Ectodermal cell (in vitro differentiated cells): ENCODE measurements around the gene FNBP1.
"Not testable (repeated sequence)": the region's sequence is repeated elsewhere in the genome, so short reads cannot be mapped to it uniquely, and the experiment has no call there.

Experiments
- H3K27ac ChIP-seq: 2 replicates; pipeline ENCODE4 v1.7.0; 2013; ENCODE audit warnings: mild to moderate bottlenecking, low read depth, low read length; ENCODE audit not compliant: insufficient read depth, poor library complexity, severe bottlenecking
- H3K27me3 ChIP-seq: 2 replicates; pipeline ENCODE4 v1.7.0; 2013; ENCODE audit warnings: mild to moderate bottlenecking, low read length; ENCODE audit not compliant: insufficient read depth, control insufficient read depth, poor library complexity, severe bottlenecking
- H3K36me3 ChIP-seq: one replicate; pipeline ENCODE4 v1.7.0; 2013; ENCODE audit warnings: low read length; ENCODE audit not compliant: control insufficient read depth, insufficient read depth
- H3K4me1 ChIP-seq: one replicate; pipeline ENCODE4 v1.7.0; 2013; ENCODE audit warnings: low read length; ENCODE audit not compliant: control insufficient read depth, insufficient read depth
- H3K4me3 ChIP-seq: 2 replicates; pipeline ENCODE4 v1.7.0; 2013; ENCODE audit warnings: low read depth, low read length, control low read depth; ENCODE audit not compliant: insufficient read depth
- H3K9me3 ChIP-seq: 2 replicates; pipeline ENCODE4 v1.7.0; 2013; ENCODE audit warnings: mild to moderate bottlenecking, low read length, moderate library complexity; ENCODE audit not compliant: control insufficient read depth
- WGBS, 2 experiments: methylation state at CpG; one replicate each; pipeline ENCODE4 v1.1.7; 2013; ENCODE audit warnings: missing lambda C conversion rate in 2 of 2; 5-methylcytosine and 5-hydroxymethylcytosine counted together

The FNBP1 gene

GRCh38 chr9:129994882-129995281 is 48.1 kb downstream of the FNBP1 start:
- Histone ChIP-seq H3K4me3 (no peak overlapping the region), H3K27ac (no peak overlapping the region), H3K9me3 (no peaks in the 10 kb centered on the region), H3K36me3 (no peaks in the 10 kb centered on the region), H3K27me3 (no peaks in the 10 kb centered on the region), H3K4me1 (no peaks in the 10 kb centered on the region)
- 90 to 98% methylated on average over 3 of the region's 3 CpGs for WGBS, 2 experiments

- not testable (repeated sequence) for H3K27me3 ChIP-seq, H3K4me1 ChIP-seq, H3K36me3 ChIP-seq, H3K27ac ChIP-seq, H3K4me3 ChIP-seq, H3K9me3 ChIP-seq
- 93 to 95% methylated on average over 6 of the region's 6 CpGs for WGBS, 2 experiments
Measured at GRCh38 chr9:129991139-129991538, 51.9 kb downstream of the FNBP1 start.

- Histone ChIP-seq H3K9me3 (no peaks in the 10 kb centered on the region), H3K4me1 (no peaks in the 10 kb centered on the region), H3K4me3 (no peak overlapping the region), H3K36me3 (no peaks in the 10 kb centered on the region), H3K27ac (no peak overlapping the region), H3K27me3 (no peaks in the 10 kb centered on the region)
- WGBS, 2 experiments, result 79 to 80% methylated on average over 6 of the region's 6 CpGs
Measured at GRCh38 chr9:129990269-129991010, 52.5 kb downstream of the FNBP1 start.

- Histone ChIP-seq H3K27ac (no peak overlapping the region), H3K4me1 (no peaks in the 10 kb centered on the region), H3K9me3 (no peaks in the 10 kb centered on the region), H3K27me3 (no peaks in the 10 kb centered on the region), H3K4me3 (no peak overlapping the region), H3K36me3 (no peaks in the 10 kb centered on the region)
- 89 to 91% methylated on average over 7 of the region's 7 CpGs for WGBS, 2 experiments
Measured at GRCh38 chr9:129989740-129990139, 53.2 kb downstream of the FNBP1 start.

- Histone ChIP-seq H3K4me3 (no peak overlapping the region), H3K36me3 (no peaks in the 10 kb centered on the region), H3K9me3 (no peaks in the 10 kb centered on the region), H3K27ac (no peak overlapping the region), H3K4me1 (no peaks in the 10 kb centered on the region), H3K27me3 (no peaks in the 10 kb centered on the region)
- 85 to 90% methylated on average over 3 of the region's 3 CpGs for WGBS, 2 experiments
Measured at GRCh38 chr9:129989362-129989708, 53.7 kb downstream of the FNBP1 start.

GRCh38 chr9:129988607-129989361 is 54.2 kb downstream of the FNBP1 start:
- H3K36me3 ChIP-seq, result no peaks in the 10 kb centered on the region
- 91% methylated on average over 9 of the region's 9 CpGs for WGBS, 2 experiments
- H3K4me1 ChIP-seq, result no peaks in the 10 kb centered on the region
- H3K27ac ChIP-seq, result no peak overlapping the region
- H3K27me3 ChIP-seq, result no peaks in the 10 kb centered on the region
- H3K9me3 ChIP-seq, result no peaks in the 10 kb centered on the region
- no peak overlapping the region for H3K4me3 ChIP-seq

- no peak overlapping the region for H3K4me3 ChIP-seq
- no peaks in the 10 kb centered on the region for H3K4me1 ChIP-seq
- H3K27me3 ChIP-seq, result no peaks in the 10 kb centered on the region
- H3K9me3 ChIP-seq, result no peaks in the 10 kb centered on the region
- H3K36me3 ChIP-seq, result no peaks in the 10 kb centered on the region
- H3K27ac ChIP-seq, result no peak overlapping the region
- 91 to 99% methylated on average over 1 of the region's 1 CpG for WGBS, 2 experiments
Measured at GRCh38 chr9:129987941-129988340, 55.0 kb downstream of the FNBP1 start.

GRCh38 chr9:129987047-129987446 is 55.9 kb downstream of the FNBP1 start:
- H3K9me3 ChIP-seq, result no peaks in the 10 kb centered on the region
- no peaks in the 10 kb centered on the region for H3K27me3 ChIP-seq
- 83 to 84% methylated on average over 7 to 8 of the region's 8 CpGs for WGBS, 2 experiments
- H3K4me1 ChIP-seq, result no peaks in the 10 kb centered on the region
- no peak overlapping the region for H3K4me3 ChIP-seq
- no peaks in the 10 kb centered on the region for H3K36me3 ChIP-seq
- H3K27ac ChIP-seq, result no peak overlapping the region

GRCh38 chr9:129984589-129984988 is 58.4 kb downstream of the FNBP1 start:
- H3K9me3 ChIP-seq, H3K27ac ChIP-seq, H3K4me3 ChIP-seq, H3K36me3 ChIP-seq, H3K4me1 ChIP-seq, H3K27me3 ChIP-seq: not testable (repeated sequence)
- WGBS, 2 experiments, result 81 to 85% methylated on average over 9 of the region's 9 CpGs

- H3K9me3 ChIP-seq, result no peaks in the 10 kb centered on the region
- 81 to 92% methylated on average over 2 of the region's 2 CpGs for WGBS, 2 experiments
- no peaks in the 10 kb centered on the region for H3K27me3 ChIP-seq
- no peaks in the 10 kb centered on the region for H3K36me3 ChIP-seq
- no peak overlapping the region for H3K27ac ChIP-seq
- H3K4me1 ChIP-seq, result no peaks in the 10 kb centered on the region
- H3K4me3 ChIP-seq, result no peak overlapping the region
Measured at GRCh38 chr9:129983891-129984290, 59.1 kb downstream of the FNBP1 start.
